ENCODE results near the gene GABRD. TPM values are rescaled to one million over a fixed set of nuclear protein-coding genes. Genes with fewer than 3 reads are reported as not detected.

The GABRD gene
- total RNA-seq, 1 donor = not detected

- Histone ChIP-seq H3K4me1 (ENCODE audit: insufficient read depth, low read length) (peaks cover 9% of the 10 kb centered on the region), H3K9me3 (ENCODE audit: low read depth, low read length) (no peaks in the 10 kb centered on the region), H3K27me3 (ENCODE audit: insufficient read depth, low read length) (no peaks in the 10 kb centered on the region), H3K4me3 (ENCODE audit: low read length) (no peak overlapping the region)
Observed at GRCh38 chr1:1996207-1996651, 22.9 kb upstream of the GABRD start.

GRCh38 chr1:1997576-1997975, 21.6 kb upstream of the GABRD start:
- Histone ChIP-seq H3K4me1 (ENCODE audit: insufficient read depth, low read length) (peaks cover 9% of the 10 kb centered on the region), H3K27me3 (ENCODE audit: insufficient read depth, low read length) (peaks cover 4% of the 10 kb centered on the region), H3K4me3 (ENCODE audit: low read length) (no peak overlapping the region), H3K9me3 (ENCODE audit: low read depth, low read length) (no peaks in the 10 kb centered on the region)

GRCh38 chr1:2000432-2000831, 18.7 kb upstream of the GABRD start:
- Histone ChIP-seq H3K9me3 (ENCODE audit: low read depth, low read length) (no peaks in the 10 kb centered on the region), H3K27me3 (ENCODE audit: insufficient read depth, low read length) (peaks cover 24% of the 10 kb centered on the region), H3K4me3 (ENCODE audit: low read length) (no peak overlapping the region), H3K4me1 (ENCODE audit: insufficient read depth, low read length) (peaks cover 9% of the 10 kb centered on the region)

- Histone ChIP-seq H3K4me3 (ENCODE audit: low read length) (no peak overlapping the region), H3K9me3 (ENCODE audit: low read depth, low read length) (no peaks in the 10 kb centered on the region), H3K4me1 (ENCODE audit: insufficient read depth, low read length) (peaks cover 8% of the 10 kb centered on the region), H3K27me3 (ENCODE audit: insufficient read depth, low read length) (peaks cover 24% of the 10 kb centered on the region)
Observed at GRCh38 chr1:2000850-2001249, 18.3 kb upstream of the GABRD start.

- Histone ChIP-seq H3K9me3 (ENCODE audit: low read depth, low read length) (no peaks in the 10 kb centered on the region), H3K4me3 (ENCODE audit: low read length) (no peak overlapping the region), H3K27me3 (ENCODE audit: insufficient read depth, low read length) (peaks cover 24% of the 10 kb centered on the region), H3K4me1 (ENCODE audit: insufficient read depth, low read length) (no peaks in the 10 kb centered on the region)
Observed at GRCh38 chr1:2001773-2002411, 17.3 kb upstream of the GABRD start.

- no peak within 1 kb of the TSS for H3K4me3 ChIP-seq (ENCODE audit: low read length)
- H3K27me3 ChIP-seq (ENCODE audit: insufficient read depth, low read length) = peaks cover 24% of the 10 kb centered on the region
- H3K4me1 ChIP-seq (ENCODE audit: insufficient read depth, low read length) = no peaks in the 10 kb centered on the region
Observed at GRCh38 chr1:2003541-2004131, 15.5 kb upstream of the GABRD start, which contains the start of gene CFAP74. TSS of gene CFAP74 (minus strand) at chr1:2003786. CDS start at chr1:1990956, 12,830 bp downstream.

GRCh38 chr1:2004856-2005255, 14.3 kb upstream of the GABRD start:
- Histone ChIP-seq H3K4me3 (ENCODE audit: low read length) (no peak overlapping the region), H3K9me3 (ENCODE audit: low read depth, low read length) (no peaks in the 10 kb centered on the region), H3K27me3 (ENCODE audit: insufficient read depth, low read length) (peaks cover 24% of the 10 kb centered on the region), H3K4me1 (ENCODE audit: insufficient read depth, low read length) (no peaks in the 10 kb centered on the region)

More at GRCh38 chr1:2003541-2004131, 15.5 kb upstream of the GABRD start, which contains the start of gene CFAP74:
- H3K9me3 ChIP-seq (ENCODE audit: low read depth, low read length) = no peaks in the 10 kb centered on the region

GRCh38 chr1:2009101-2010053, 9.8 kb upstream of the GABRD start:
- no peaks in the 10 kb centered on the region for H3K4me1 ChIP-seq (ENCODE audit: insufficient read depth, low read length)
- no peaks in the 10 kb centered on the region for H3K9me3 ChIP-seq (ENCODE audit: low read depth, low read length)
- H3K4me3 ChIP-seq (ENCODE audit: low read length) = no peak overlapping the region
- H3K27me3 ChIP-seq (ENCODE audit: insufficient read depth, low read length) = peaks cover 10% of the 10 kb centered on the region

GRCh38 chr1:2014181-2014580, 5.0 kb upstream of the GABRD start:
- peaks cover 12% of the 10 kb centered on the region for H3K27me3 ChIP-seq (ENCODE audit: insufficient read depth, low read length)
- no peaks in the 10 kb centered on the region for H3K4me1 ChIP-seq (ENCODE audit: insufficient read depth, low read length)
- no peak overlapping the region for H3K4me3 ChIP-seq (ENCODE audit: low read length)
- H3K9me3 ChIP-seq (ENCODE audit: low read depth, low read length) = no peaks in the 10 kb centered on the region

- Histone ChIP-seq H3K9me3 (ENCODE audit: low read depth, low read length) (no peaks in the 10 kb centered on the region), H3K4me3 (ENCODE audit: low read length) (no peak overlapping the region), H3K4me1 (ENCODE audit: insufficient read depth, low read length) (peaks cover 4% of the 10 kb centered on the region), H3K27me3 (ENCODE audit: insufficient read depth, low read length) (peaks cover 17% of the 10 kb centered on the region)
Observed at GRCh38 chr1:2014741-2015735, 4.1 kb upstream of the GABRD start.

- peaks cover 23% of the 10 kb centered on the region for H3K27me3 ChIP-seq (ENCODE audit: insufficient read depth, low read length)
Observed at GRCh38 chr1:2016123-2016522, 3.0 kb upstream of the GABRD start.

GRCh38 chr1:2018217-2019171, 651 bp upstream of the GABRD start:
- Histone ChIP-seq H3K4me3 (ENCODE audit: low read length) (no peak overlapping the region), H3K9me3 (ENCODE audit: low read depth, low read length) (no peaks in the 10 kb centered on the region), H3K4me1 (ENCODE audit: insufficient read depth, low read length) (peaks cover 4% of the 10 kb centered on the region), H3K27me3 (ENCODE audit: insufficient read depth, low read length) (peaks cover 23% of the 10 kb centered on the region)

More at GRCh38 chr1:2016123-2016522, 3.0 kb upstream of the GABRD start:
- Histone ChIP-seq H3K4me1 (ENCODE audit: insufficient read depth, low read length) (peaks cover 4% of the 10 kb centered on the region), H3K4me3 (ENCODE audit: low read length) (no peak overlapping the region), H3K9me3 (ENCODE audit: low read depth, low read length) (no peaks in the 10 kb centered on the region)

- H3K27me3 ChIP-seq (ENCODE audit: insufficient read depth, low read length) = peaks cover 23% of the 10 kb centered on the region
- no peak overlapping the region for H3K4me3 ChIP-seq (ENCODE audit: low read length)
- peaks cover 4% of the 10 kb centered on the region for H3K4me1 ChIP-seq (ENCODE audit: insufficient read depth, low read length)
- H3K9me3 ChIP-seq (ENCODE audit: low read depth, low read length) = no peaks in the 10 kb centered on the region
Observed at GRCh38 chr1:2019571-2020309, 595 bp downstream of the GABRD start.

Measured in mononuclear cell (primary cell).